GM23338 (cell line): ENCODE measurements around the gene C10orf53. TPM values are rescaled to one million over a fixed set of nuclear protein-coding genes. Genes with fewer than 3 reads are reported as not detected.

ENCODE experiments used
- ATAC-seq: fragments of 200-7000 bp; cut with Tn5 transposase; 3 replicates; pipeline ENCODE4 v1.9.1; 2020
- DNase-seq: peaks from one replicate; pipeline ENCODE4 v3.0.0-alpha.2; 2015; ENCODE audit warnings: low spot score
- H2AFZ ChIP-seq: fragments of 200-600 bp; sonication (generic); 2 replicates; pipeline ENCODE4 v1.8.0; 2016; ENCODE audit warnings: antibody characterized with exemption, mild to moderate bottlenecking, moderate library complexity
- H3F3A ChIP-seq: fragments of 200-600 bp; sonication (generic); replicated peaks from 2 replicates; pipeline ENCODE4 v1.8.0; 2017; ENCODE audit warnings: antibody characterized with exemption, mixed run types, low read depth
- H3K27ac ChIP-seq: fragments of 200-600 bp; sonication (generic); 2 replicates; pipeline ENCODE4 v1.6.1; 2016; ENCODE audit warnings: low read depth
- H3K27me3 ChIP-seq: fragments of 200-600 bp; sonication (generic); 2 replicates; pipeline ENCODE4 v1.8.0; 2016; ENCODE audit warnings: mild to moderate bottlenecking, mixed run types, moderate library complexity; ENCODE audit not compliant: insufficient read depth
- H3K36me3 ChIP-seq: fragments of 200-600 bp; sonication (generic); 2 replicates; pipeline ENCODE4 v1.8.0; 2016; ENCODE audit warnings: mild to moderate bottlenecking; ENCODE audit not compliant: insufficient read depth
- H3K4me1 ChIP-seq: fragments of 200-600 bp; sonication (generic); 2 replicates; pipeline ENCODE4 v1.8.0; 2016; ENCODE audit warnings: mild to moderate bottlenecking, moderate library complexity; ENCODE audit not compliant: insufficient read depth
- H3K4me2 ChIP-seq: fragments of 200-600 bp; sonication (generic); 2 replicates; pipeline ENCODE4 v1.7.1; 2017; ENCODE audit warnings: mixed run types
- H3K4me3 ChIP-seq: fragments of 200-600 bp; sonication (generic); 2 replicates; pipeline ENCODE4 v1.6.1; 2016; ENCODE audit warnings: mixed run types
- H3K79me2 ChIP-seq: fragments of 200-600 bp; sonication (generic); replicated peaks from 2 replicates; pipeline ENCODE4 v1.8.0; 2017; ENCODE audit warnings: mild to moderate bottlenecking; ENCODE audit not compliant: insufficient read depth
- H3K9me2 ChIP-seq: fragments of 200-600 bp; sonication (generic); 2 replicates; pipeline ENCODE4 v1.8.0; 2017; ENCODE audit not compliant: insufficient read depth
- H4K20me1 ChIP-seq: fragments of 200-600 bp; sonication (generic); replicated peaks from 2 replicates; pipeline ENCODE4 v1.8.0; 2017; ENCODE audit warnings: mild to moderate bottlenecking; ENCODE audit not compliant: insufficient read depth
- H3K27ac Mint-ChIP-seq: 2 replicates; pipeline ENCODE4 v1.8.0; 2020; ENCODE audit warnings: inconsistent platforms, mild to moderate bottlenecking, moderate library complexity, mixed read lengths
- H3K27me3 Mint-ChIP-seq: 3 replicates; pipeline ENCODE4 v1.8.0; 2022; ENCODE audit warnings: low read depth, mild to moderate bottlenecking, moderate library complexity, mixed read lengths, inconsistent platforms; ENCODE audit not compliant: insufficient read depth, poor library complexity
- H3K36me3 Mint-ChIP-seq: 3 replicates; pipeline ENCODE4 v1.8.0; 2021; ENCODE audit warnings: low read depth, mild to moderate bottlenecking, inconsistent platforms, moderate library complexity, mixed read lengths
- H3K4me1 Mint-ChIP-seq: 3 replicates; pipeline ENCODE4 v1.8.0; 2020; ENCODE audit warnings: mild to moderate bottlenecking, inconsistent platforms, mixed read lengths
- H3K4me3 Mint-ChIP-seq: 3 replicates; pipeline ENCODE4 v1.8.0; 2021; ENCODE audit warnings: moderate library complexity, mild to moderate bottlenecking, inconsistent platforms, mixed read lengths
- H3K9me3 Mint-ChIP-seq: 3 replicates; pipeline ENCODE4 v1.8.0; 2020; ENCODE audit warnings: moderate library complexity, mild to moderate bottlenecking, inconsistent platforms, mixed read lengths
- CREB1 ChIP-seq: fragments of 250-450 bp; sonication (Bioruptor Pico); IDR thresholded peaks from 2 replicates; pipeline ENCODE4 v1.5.0; 2020; ENCODE audit warnings: low read depth, mild to moderate bottlenecking, moderate library complexity
- EZH2 ChIP-seq: fragments of 200-600 bp; sonication (generic); IDR thresholded peaks from one replicate; pipeline ENCODE4 v1.8.0; 2017; ENCODE audit warnings: antibody characterized with exemption, mild to moderate bottlenecking, low read depth; ENCODE audit not compliant: unreplicated experiment
- EZH2phosphoT487 ChIP-seq: fragments of 200-600 bp; sonication (generic); IDR thresholded peaks from one replicate; pipeline ENCODE4 v1.8.1; 2018; ENCODE audit warnings: antibody characterized with exemption; ENCODE audit not compliant: unreplicated experiment
- JUNB ChIP-seq: IDR thresholded peaks from one replicate; pipeline ENCODE4 v1.6.1; 2016; ENCODE audit warnings: antibody characterized with exemption; ENCODE audit not compliant: unreplicated experiment
- NANOG ChIP-seq: IDR thresholded peaks from 2 replicates; pipeline ENCODE4 v1.6.1; 2016; ENCODE audit warnings: antibody characterized with exemption, borderline replicate concordance
- POLR2AphosphoS5 ChIP-seq: IDR thresholded peaks from 2 replicates; pipeline ENCODE4 v1.6.1; 2016; ENCODE audit warnings: antibody characterized with exemption, low read depth
- STAT1 ChIP-seq: IDR thresholded peaks from one replicate; pipeline ENCODE4 v1.6.1; 2016; ENCODE audit warnings: antibody characterized with exemption; ENCODE audit not compliant: unreplicated experiment
- ZNF114 ChIP-seq: fragments of 250-450 bp; sonication (Bioruptor Pico); IDR thresholded peaks from 2 replicates; pipeline ENCODE4 v1.5.0; 2020; ENCODE audit warnings: mild to moderate bottlenecking, moderate library complexity
- ZNF331 ChIP-seq: fragments of 250-450 bp; sonication (Bioruptor Pico); IDR thresholded peaks from 2 replicates; pipeline ENCODE4 v1.5.0; 2020; ENCODE audit warnings: low read depth, mild to moderate bottlenecking, moderate library complexity
- polyA plus RNA-seq: library from polyadenylated mRNA; unstranded; fragments of >200 nt; fragmentation: Nextera tagmentation; extraction: Ambion mirVana; gene quantifications from 2 replicates; pipeline ENCODE4 v1.2.1, GENCODE V29; 2016
- total RNA-seq: library from RNA; depleted of rRNA; stranded (reverse); fragments of >200 nt; shearing (Covaris generic); gene quantifications from 2 replicates; pipeline ENCODE4 v1.2.3, GENCODE V29; 2014
- TF ChIP-seq, protein P1 (sequence below): IDR thresholded peaks from 2 replicates; pipeline ENCODE4 v1.6.1; 2016; ENCODE audit warnings: antibody characterized with exemption
- TF ChIP-seq, protein P2 (sequence below): fragments of 250-450 bp; sonication (Bioruptor Pico); IDR thresholded peaks from 2 replicates; pipeline ENCODE4 v1.5.0; 2020; ENCODE audit warnings: mild to moderate bottlenecking, moderate library complexity
- TF ChIP-seq, protein P3 (sequence below): IDR thresholded peaks from one replicate; pipeline ENCODE4 v1.6.1; 2018; ENCODE audit warnings: antibody characterized with exemption; ENCODE audit not compliant: unreplicated experiment
- TF ChIP-seq, protein P4 (sequence below), 2 experiments: fragments of 200-600 bp in 1 of 2; sonication (generic) in 1 of 2; conservative IDR thresholded peaks; 2 replicates each; pipeline versions ENCODE4 v1.5.1 to v1.6.1; 2016 to 2017; ENCODE audit warnings: antibody characterized with exemption in 2 of 2, low read depth in 2 of 2, mild to moderate bottlenecking in 2 of 2, moderate library complexity in 1 of 2

The C10orf53 gene
- total and polyA plus RNA-seq, 2 experiments from 2014 or later: not detected

DNA sequence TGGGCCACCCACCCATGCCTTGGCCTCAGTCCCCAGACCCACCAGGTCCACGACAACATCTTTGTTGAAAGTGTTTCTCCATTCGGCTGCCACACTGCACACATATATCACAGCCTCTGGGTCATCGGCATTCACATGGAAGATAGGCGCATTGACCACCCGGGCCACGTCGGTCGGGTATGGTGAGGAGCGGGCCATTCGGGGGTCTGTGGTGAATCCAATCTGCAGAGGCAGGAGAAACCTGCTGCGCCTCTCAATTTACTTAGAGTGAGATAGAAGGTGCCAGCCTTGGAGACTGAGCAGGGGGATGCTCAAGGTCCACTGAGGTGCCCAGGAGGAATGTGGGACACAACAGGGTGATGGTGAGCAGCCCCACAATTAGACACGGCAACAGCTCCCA, 66.3 kb downstream of the C10orf53 start:
- Histone ChIP-seq H4K20me1 (no peaks in the 10 kb centered on the region), H3K9me2 (no peaks in the 10 kb centered on the region), H3K27me3 (no peaks in the 10 kb centered on the region), H3K4me3 (no peak overlapping the region), H3K36me3 (no peaks in the 10 kb centered on the region), H3F3A (no peaks in the 10 kb centered on the region), H2AFZ (no peak overlapping the region), H3K4me1 (no peaks in the 10 kb centered on the region), H3K27ac (no peak overlapping the region), H3K79me2 (no peaks in the 10 kb centered on the region), H3K4me2 (no peak overlapping the region)
- H3K36me3 Mint-ChIP-seq: peaks cover 13% of the 10 kb centered on the region
- no peaks in the 10 kb centered on the region for H3K4me1 Mint-ChIP-seq
- TF ChIP-seq ZNF331 (CRISPR knock-in tag): no peak
- no peak for TF ChIP-seq EZH2phosphoT487
- no peak for TF ChIP-seq ZNF114 (CRISPR knock-in tag)
- TF ChIP-seq JUNB: no peak
- no peak for TF ChIP-seq STAT1
- TF ChIP-seq, protein P1, sequence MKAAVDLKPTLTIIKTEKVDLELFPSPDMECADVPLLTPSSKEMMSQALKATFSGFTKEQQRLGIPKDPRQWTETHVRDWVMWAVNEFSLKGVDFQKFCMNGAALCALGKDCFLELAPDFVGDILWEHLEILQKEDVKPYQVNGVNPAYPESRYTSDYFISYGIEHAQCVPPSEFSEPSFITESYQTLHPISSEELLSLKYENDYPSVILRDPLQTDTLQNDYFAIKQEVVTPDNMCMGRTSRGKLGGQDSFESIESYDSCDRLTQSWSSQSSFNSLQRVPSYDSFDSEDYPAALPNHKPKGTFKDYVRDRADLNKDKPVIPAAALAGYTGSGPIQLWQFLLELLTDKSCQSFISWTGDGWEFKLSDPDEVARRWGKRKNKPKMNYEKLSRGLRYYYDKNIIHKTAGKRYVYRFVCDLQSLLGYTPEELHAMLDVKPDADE: no peak
- TF ChIP-seq, protein P2, sequence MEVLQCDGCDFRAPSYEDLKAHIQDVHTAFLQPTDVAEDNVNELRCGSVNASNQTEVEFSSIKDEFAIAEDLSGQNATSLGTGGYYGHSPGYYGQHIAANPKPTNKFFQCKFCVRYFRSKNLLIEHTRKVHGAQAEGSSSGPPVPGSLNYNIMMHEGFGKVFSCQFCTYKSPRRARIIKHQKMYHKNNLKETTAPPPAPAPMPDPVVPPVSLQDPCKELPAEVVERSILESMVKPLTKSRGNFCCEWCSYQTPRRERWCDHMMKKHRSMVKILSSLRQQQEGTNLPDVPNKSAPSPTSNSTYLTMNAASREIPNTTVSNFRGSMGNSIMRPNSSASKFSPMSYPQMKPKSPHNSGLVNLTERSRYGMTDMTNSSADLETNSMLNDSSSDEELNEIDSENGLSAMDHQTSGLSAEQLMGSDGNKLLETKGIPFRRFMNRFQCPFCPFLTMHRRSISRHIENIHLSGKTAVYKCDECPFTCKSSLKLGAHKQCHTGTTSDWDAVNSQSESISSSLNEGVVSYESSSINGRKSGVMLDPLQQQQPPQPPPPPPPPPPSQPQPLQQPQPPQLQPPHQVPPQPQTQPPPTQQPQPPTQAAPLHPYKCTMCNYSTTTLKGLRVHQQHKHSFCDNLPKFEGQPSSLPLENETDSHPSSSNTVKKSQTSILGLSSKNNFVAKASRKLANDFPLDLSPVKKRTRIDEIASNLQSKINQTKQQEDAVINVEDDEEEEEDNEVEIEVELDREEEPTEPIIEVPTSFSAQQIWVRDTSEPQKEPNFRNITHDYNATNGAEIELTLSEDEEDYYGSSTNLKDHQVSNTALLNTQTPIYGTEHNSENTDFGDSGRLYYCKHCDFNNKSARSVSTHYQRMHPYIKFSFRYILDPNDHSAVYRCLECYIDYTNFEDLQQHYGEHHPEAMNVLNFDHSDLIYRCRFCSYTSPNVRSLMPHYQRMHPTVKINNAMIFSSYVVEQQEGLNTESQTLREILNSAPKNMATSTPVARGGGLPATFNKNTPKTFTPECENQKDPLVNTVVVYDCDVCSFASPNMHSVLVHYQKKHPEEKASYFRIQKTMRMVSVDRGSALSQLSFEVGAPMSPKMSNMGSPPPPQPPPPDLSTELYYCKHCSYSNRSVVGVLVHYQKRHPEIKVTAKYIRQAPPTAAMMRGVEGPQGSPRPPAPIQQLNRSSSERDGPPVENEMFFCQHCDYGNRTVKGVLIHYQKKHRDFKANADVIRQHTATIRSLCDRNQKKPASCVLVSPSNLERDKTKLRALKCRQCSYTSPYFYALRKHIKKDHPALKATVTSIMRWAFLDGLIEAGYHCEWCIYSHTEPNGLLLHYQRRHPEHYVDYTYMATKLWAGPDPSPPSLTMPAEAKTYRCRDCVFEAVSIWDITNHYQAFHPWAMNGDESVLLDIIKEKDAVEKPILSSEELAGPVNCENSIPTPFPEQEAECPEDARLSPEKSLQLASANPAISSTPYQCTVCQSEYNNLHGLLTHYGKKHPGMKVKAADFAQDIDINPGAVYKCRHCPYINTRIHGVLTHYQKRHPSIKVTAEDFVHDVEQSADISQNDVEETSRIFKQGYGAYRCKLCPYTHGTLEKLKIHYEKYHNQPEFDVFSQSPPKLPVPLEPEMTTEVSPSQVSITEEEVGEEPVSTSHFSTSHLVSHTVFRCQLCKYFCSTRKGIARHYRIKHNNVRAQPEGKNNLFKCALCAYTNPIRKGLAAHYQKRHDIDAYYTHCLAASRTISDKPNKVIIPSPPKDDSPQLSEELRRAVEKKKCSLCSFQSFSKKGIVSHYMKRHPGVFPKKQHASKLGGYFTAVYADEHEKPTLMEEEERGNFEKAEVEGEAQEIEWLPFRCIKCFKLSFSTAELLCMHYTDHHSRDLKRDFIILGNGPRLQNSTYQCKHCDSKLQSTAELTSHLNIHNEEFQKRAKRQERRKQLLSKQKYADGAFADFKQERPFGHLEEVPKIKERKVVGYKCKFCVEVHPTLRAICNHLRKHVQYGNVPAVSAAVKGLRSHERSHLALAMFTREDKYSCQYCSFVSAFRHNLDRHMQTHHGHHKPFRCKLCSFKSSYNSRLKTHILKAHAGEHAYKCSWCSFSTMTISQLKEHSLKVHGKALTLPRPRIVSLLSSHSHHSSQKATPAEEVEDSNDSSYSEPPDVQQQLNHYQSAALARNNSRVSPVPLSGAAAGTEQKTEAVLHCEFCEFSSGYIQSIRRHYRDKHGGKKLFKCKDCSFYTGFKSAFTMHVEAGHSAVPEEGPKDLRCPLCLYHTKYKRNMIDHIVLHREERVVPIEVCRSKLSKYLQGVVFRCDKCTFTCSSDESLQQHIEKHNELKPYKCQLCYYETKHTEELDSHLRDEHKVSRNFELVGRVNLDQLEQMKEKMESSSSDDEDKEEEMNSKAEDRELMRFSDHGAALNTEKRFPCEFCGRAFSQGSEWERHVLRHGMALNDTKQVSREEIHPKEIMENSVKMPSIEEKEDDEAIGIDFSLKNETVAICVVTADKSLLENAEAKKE (CRISPR knock-in tag): no peak
- no peak for TF ChIP-seq NANOG
- TF ChIP-seq CREB1 (CRISPR knock-in tag): no peak
- TF ChIP-seq, protein P3, sequence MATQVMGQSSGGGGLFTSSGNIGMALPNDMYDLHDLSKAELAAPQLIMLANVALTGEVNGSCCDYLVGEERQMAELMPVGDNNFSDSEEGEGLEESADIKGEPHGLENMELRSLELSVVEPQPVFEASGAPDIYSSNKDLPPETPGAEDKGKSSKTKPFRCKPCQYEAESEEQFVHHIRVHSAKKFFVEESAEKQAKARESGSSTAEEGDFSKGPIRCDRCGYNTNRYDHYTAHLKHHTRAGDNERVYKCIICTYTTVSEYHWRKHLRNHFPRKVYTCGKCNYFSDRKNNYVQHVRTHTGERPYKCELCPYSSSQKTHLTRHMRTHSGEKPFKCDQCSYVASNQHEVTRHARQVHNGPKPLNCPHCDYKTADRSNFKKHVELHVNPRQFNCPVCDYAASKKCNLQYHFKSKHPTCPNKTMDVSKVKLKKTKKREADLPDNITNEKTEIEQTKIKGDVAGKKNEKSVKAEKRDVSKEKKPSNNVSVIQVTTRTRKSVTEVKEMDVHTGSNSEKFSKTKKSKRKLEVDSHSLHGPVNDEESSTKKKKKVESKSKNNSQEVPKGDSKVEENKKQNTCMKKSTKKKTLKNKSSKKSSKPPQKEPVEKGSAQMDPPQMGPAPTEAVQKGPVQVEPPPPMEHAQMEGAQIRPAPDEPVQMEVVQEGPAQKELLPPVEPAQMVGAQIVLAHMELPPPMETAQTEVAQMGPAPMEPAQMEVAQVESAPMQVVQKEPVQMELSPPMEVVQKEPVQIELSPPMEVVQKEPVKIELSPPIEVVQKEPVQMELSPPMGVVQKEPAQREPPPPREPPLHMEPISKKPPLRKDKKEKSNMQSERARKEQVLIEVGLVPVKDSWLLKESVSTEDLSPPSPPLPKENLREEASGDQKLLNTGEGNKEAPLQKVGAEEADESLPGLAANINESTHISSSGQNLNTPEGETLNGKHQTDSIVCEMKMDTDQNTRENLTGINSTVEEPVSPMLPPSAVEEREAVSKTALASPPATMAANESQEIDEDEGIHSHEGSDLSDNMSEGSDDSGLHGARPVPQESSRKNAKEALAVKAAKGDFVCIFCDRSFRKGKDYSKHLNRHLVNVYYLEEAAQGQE: no peak
- TF ChIP-seq, protein P4, sequence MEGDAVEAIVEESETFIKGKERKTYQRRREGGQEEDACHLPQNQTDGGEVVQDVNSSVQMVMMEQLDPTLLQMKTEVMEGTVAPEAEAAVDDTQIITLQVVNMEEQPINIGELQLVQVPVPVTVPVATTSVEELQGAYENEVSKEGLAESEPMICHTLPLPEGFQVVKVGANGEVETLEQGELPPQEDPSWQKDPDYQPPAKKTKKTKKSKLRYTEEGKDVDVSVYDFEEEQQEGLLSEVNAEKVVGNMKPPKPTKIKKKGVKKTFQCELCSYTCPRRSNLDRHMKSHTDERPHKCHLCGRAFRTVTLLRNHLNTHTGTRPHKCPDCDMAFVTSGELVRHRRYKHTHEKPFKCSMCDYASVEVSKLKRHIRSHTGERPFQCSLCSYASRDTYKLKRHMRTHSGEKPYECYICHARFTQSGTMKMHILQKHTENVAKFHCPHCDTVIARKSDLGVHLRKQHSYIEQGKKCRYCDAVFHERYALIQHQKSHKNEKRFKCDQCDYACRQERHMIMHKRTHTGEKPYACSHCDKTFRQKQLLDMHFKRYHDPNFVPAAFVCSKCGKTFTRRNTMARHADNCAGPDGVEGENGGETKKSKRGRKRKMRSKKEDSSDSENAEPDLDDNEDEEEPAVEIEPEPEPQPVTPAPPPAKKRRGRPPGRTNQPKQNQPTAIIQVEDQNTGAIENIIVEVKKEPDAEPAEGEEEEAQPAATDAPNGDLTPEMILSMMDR (conservative IDR thresholded peaks at IDR 0.05; ENCODE audit: low read depth in 2 of 2): no peak
- TF ChIP-seq EZH2: no peak
- no peak for TF ChIP-seq POLR2AphosphoS5
- peaks cover 5% of the 10 kb centered on the region for H3K27me3 Mint-ChIP-seq
- H3K9me3 Mint-ChIP-seq: no peaks in the 10 kb centered on the region
- DNase-seq (no peak), ATAC-seq (no peak)
- no peak overlapping the region for H3K4me3 Mint-ChIP-seq
- no peak overlapping the region for H3K27ac Mint-ChIP-seq
